Measurements from ENCODE around the gene ADAMTSL3. TPM values are rescaled to one million over a fixed set of nuclear protein-coding genes. Genes with fewer than 3 reads are reported as not detected.

ADAMTSL3 gene
- total RNA-seq, 1 donor, result 2.0 TPM

DNA sequence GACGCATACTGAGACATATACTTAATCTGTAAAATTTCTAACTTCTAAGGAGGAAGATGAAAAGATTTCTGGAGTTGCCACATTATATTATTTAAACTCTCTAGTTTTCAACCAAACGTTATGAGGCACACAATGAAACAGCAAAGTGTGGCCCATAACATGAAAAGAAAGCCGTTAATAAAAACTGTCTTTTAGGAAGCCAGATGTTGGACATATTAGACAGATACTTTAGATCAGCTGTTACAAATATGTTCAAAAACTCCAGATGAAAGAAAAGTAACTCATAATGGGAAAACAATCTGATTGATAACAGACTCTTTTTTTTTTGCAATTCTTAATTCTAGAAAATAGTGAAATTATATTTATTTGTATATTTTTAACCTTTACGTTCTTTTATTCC lies 34.3 kb downstream of the ADAMTSL3 start:
- no peak for DNase-seq (ENCODE audit: low read depth)
- H3K4me3 ChIP-seq (ENCODE audit: low read depth, low read length), result no peak overlapping the region
- TF ChIP-seq CTCF (IDR thresholded peaks at IDR 0.05; ENCODE audit: insufficient read depth, low read length), result no peak

GRCh38 chr15:83690676-83691075 lies 36.8 kb downstream of the ADAMTSL3 start:
- no peak overlapping the region for H3K4me3 ChIP-seq (ENCODE audit: low read depth, low read length)
- no peak for TF ChIP-seq CTCF (IDR thresholded peaks at IDR 0.05; ENCODE audit: insufficient read depth, low read length)
- no peak for DNase-seq (ENCODE audit: low read depth)

GRCh38 chr15:83692746-83693581 lies 39.0 kb downstream of the ADAMTSL3 start:
- H3K4me3 ChIP-seq (ENCODE audit: low read depth, low read length), result no peak overlapping the region
- TF ChIP-seq CTCF (IDR thresholded peaks at IDR 0.05; ENCODE audit: insufficient read depth, low read length), result no peak
- DNase-seq (ENCODE audit: low read depth), result peak; percentile 41

- no peak overlapping the region for H3K4me3 ChIP-seq (ENCODE audit: low read depth, low read length)
- no peak for TF ChIP-seq CTCF (IDR thresholded peaks at IDR 0.05; ENCODE audit: insufficient read depth, low read length)
- DNase-seq (ENCODE audit: low read depth), result peak; percentile 50
Measured at GRCh38 chr15:83694015-83694414, 40.1 kb downstream of the ADAMTSL3 start.

GRCh38 chr15:83694536-83694935 lies 40.6 kb downstream of the ADAMTSL3 start:
- DNase-seq (ENCODE audit: low read depth), result peak; percentile 30
- no peak overlapping the region for H3K4me3 ChIP-seq (ENCODE audit: low read depth, low read length)
- no peak for TF ChIP-seq CTCF (IDR thresholded peaks at IDR 0.05; ENCODE audit: insufficient read depth, low read length)

DNA sequence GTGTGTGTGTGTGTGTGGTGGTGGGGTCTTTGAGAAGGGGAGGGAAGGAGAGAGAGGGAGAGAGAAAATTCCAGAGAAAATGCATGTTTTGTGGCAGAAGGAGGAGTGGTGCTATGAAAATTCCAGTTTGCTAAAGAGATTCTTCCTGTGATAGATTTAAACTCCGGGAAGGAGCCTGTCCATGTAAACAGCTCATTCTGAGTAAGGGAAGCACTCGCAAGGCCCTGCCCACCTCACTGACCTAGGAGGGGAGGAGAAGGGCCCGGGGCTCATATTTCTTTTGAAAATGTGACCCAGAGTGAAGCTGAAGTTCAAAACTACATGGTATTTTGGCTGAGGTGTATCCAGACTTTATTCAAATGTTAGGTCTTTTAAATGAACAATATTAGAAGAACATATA lies 41.3 kb downstream of the ADAMTSL3 start:
- peak; percentile 27 for DNase-seq (ENCODE audit: low read depth)
- TF ChIP-seq CTCF (IDR thresholded peaks at IDR 0.05; ENCODE audit: insufficient read depth, low read length), result no peak
- no peak overlapping the region for H3K4me3 ChIP-seq (ENCODE audit: low read depth, low read length)

Measured in fibroblast of the aortic adventitia (primary cell).